PC-3 (cell line): ENCODE measurements around the gene CXCR6.

Experiments used
- EZH2 ChIP-seq: fragments of 300-600 bp; sonication (generic); IDR thresholded peaks from one replicate; pipeline ENCODE4 v1.6.1; 2017; ENCODE audit warnings: antibody characterized with exemption, mild to moderate bottlenecking, low read length; ENCODE audit not compliant: unreplicated experiment
- TF ChIP-seq, protein P1 (sequence below): fragments of 300-600 bp; sonication (generic); conservative IDR thresholded peaks from 2 replicates; pipeline ENCODE4 v1.5.1; 2017; ENCODE audit warnings: antibody characterized with exemption, low read depth, mild to moderate bottlenecking, low read length

- TF ChIP-seq, protein P1, sequence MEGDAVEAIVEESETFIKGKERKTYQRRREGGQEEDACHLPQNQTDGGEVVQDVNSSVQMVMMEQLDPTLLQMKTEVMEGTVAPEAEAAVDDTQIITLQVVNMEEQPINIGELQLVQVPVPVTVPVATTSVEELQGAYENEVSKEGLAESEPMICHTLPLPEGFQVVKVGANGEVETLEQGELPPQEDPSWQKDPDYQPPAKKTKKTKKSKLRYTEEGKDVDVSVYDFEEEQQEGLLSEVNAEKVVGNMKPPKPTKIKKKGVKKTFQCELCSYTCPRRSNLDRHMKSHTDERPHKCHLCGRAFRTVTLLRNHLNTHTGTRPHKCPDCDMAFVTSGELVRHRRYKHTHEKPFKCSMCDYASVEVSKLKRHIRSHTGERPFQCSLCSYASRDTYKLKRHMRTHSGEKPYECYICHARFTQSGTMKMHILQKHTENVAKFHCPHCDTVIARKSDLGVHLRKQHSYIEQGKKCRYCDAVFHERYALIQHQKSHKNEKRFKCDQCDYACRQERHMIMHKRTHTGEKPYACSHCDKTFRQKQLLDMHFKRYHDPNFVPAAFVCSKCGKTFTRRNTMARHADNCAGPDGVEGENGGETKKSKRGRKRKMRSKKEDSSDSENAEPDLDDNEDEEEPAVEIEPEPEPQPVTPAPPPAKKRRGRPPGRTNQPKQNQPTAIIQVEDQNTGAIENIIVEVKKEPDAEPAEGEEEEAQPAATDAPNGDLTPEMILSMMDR = no peak
- TF ChIP-seq EZH2 = no peak
Observed at GRCh38 chr3:45965253-45965652, 22.0 kb downstream of the CXCR6 start.
